Brain pericyte (primary cell): ENCODE results near the gene DNAJC17.

Experiments used
- DNase-seq: peaks from one replicate; pipeline ENCODE4 v3.0.0-alpha.2; 2012; ENCODE audit warnings: low read depth, low spot score

DNAJC17 gene

DNA sequence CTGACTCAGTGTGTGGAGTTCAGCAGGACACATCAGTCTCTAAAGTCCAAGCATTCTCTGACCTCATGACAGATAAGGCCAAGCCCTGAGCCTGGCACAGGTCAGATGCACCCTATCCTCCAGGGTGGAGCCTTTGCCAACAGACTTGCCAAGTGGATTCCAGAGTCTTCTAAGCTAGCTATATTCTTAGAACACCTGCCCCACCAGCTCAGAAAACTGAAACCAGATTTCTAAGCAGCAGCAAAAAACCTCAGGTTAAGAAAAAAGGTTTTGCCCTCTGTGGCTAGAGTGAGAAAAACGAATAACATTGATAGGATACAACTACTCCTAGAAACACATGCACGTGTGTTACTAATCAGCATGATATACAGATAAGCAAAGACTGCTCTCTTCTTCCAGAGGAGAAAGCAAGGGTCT is 63.8 kb downstream of the DNAJC17 start:
- no peak for DNase-seq

DNA sequence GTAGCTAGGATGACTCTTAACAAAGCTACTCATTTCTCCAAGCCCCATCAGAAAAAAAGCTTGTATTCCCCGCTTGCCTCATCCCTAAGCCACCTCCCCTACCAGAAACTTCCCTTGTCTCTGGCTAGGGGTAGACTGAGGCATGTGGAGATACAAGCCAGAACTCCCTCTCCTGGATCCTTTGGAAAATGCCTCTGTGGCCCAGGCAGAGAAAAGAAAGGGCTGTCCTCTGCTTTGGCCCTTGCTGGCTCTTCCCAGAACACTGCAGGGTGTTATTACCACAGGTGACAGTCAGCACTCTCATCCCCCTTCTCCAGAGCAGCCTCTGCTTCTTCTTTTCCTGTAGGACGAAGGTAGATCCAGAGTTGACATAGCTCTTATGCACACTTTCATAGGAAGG is 67.4 kb downstream of the DNAJC17 start:
- DNase-seq, result no peak

DNA sequence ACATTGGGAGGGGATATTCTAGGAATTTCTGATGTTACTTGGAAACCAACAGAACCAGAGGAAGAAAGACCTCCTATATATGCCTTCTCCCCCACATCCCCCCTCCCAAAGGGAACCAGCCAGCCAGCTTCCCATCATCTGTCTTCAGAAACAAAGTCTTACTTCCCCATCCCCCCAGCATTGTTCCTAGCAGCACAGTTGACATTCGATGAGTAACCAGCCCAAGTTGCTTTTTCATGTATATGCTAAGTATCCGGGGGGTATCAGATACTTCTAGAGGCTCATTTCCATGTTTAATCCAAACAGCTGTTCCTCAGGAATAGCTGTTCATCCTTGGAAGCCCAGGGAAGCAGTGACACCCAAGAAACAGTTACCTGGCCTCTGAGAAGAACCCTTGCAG is 68.2 kb downstream of the DNAJC17 start:
- DNase-seq, result no peak

DNA sequence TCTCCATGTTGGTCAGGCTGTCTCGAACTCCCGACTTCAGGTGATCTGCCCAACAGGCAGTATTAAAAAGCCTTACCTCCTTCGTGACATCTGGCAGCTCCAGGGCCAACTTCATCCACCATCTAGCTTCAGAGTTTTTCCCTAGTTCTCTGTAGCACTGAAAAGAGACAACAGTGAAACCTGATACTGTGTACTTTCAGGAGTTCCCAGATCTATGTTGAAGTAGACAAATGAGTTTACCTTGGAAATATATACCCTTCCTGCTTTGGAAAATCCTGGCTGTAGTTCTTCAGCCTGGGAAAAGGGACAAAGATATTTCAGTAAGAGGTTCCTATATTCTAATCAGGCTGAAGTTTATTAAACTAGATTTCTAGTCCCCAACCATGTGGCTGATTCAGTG is 70.2 kb downstream of the DNAJC17 start:
- no peak for DNase-seq

DNA sequence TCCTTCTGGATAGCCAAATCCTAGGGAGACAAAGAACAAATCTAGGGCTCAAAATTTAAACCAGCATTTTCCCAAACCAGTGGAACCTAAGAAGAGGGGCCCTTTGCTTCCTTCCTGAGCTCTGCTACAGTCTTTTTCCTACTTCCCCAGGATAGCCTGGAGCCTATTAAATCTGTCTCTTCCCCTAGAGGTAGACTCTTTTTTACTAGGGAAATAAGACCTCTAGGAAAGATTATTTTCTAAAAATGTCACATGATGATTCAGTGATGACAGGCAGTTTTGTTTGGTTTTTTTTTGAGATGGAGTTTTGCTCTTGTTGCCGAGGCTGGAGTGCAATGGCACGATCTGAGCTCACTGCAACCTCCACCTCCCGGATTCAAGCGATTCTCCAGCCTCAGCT is 70.7 kb downstream of the DNAJC17 start:
- DNase-seq, result no peak

DNA sequence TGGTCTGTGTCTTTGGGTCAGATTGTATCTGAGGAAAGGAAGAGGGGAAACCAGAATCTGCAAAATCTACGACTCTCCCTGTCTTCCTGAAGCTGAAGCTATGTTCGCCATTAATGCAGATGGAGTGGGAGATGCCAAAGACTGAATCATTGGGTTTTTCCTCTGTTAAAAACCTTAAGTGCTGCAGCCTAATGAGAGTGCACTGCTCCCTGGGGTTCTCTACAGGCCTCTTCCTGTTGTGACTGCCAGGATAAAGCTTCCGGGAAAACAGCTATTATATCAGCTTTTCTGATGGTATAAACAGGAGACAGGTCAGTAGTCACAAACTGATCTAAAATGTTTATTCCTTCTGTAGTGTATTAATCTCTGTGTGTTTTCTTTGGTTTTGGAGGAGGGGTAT is 76.2 kb downstream of the DNAJC17 start:
- no peak for DNase-seq

DNA sequence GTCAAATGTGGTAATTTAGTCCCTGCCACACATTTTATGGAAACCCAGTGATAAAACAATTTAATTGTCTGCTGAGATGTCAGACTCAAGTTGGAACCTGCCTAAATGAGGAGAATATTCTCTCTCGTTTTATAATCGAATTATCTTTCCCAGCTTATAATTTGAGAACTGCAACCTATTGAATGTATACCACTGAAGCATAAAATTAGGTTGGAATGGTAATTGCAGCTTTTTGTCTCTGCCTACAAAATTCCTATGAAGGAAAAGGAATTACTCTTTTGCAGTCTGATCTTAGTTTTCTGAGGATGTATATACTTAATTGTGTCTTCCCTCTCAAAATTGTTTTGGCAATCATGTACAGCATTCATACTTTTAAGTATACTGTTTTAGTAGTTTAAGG is 83.4 kb downstream of the DNAJC17 start:
- no peak for DNase-seq

DNA sequence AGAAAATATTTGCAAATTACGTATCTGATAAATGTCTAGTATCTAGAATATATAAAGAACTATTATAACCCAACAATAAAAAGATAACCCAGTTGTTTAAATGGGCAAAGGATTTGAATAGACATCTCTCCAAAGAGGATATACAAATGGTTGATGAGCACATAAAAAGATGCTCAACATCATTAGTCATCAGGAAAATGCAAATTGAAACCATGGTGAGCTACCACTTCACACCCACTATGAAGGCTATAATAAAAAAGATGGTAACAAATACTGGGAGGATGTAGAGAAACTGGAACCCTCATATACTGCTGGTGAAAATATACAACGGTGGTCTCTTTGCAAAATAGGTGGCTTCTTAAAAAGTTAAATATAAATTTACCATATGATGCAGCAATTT is 84.3 kb downstream of the DNAJC17 start:
- DNase-seq, result no peak

DNA sequence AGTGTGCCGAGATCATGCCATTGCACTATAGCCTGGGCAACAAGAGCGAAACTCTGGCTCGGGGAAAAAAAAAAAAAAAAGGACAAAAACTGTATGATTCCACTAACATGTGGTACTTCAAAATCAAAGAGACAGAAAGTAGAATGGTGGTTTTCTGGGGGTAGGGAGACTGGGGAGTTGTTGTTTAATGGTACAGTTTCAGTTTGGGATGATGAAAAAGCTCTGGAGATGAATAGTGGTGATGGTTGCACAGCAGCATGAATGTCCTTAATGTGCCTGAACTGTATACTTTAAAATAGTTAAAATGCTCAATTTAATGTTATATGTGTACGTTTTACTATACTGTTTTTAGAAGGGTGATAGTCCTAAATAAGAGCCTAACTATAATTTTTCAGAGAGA is 84.9 kb downstream of the DNAJC17 start:
- DNase-seq, result no peak

DNA sequence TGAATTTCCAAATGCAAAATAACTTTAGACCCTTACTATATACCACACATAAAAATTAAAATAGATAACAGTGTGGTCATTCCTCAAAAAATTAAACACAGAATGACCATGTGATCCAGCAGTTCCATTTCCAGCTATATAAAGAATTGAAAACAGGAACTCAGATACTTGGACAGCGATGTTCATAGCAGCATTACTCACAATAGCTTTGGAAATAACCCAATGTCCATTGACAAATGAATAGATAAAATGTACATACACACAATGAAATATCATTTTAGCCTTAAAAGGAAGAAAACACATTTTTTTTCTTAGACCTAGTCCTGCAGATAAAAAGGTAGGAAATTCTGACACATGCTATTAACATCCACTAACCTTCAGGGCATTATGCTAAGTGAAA is 85.6 kb downstream of the DNAJC17 start:
- no peak for DNase-seq

DNA sequence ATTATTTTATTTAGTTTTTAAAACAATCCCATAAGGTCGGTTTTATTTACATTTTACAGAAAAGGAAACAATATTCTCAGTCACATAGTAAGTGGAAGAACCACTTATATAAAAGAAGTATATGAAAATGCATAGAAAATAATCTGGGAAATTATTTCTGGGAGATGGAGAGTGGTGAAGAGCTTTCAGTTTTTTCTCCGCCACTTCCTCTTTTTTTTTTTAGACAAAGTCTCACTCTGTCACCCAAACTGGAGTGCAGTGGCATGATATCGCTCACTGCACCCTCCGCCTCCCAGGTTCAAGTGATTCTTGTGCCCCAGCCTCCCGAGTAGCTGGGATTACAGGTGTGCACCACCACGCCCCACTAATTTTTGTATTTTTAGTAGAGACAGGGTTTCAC is 91.1 kb downstream of the DNAJC17 start:
- no peak for DNase-seq
